ENCODE results near the gene OR12D3. TPM values are rescaled to one million over a fixed set of nuclear protein-coding genes. Genes with fewer than 3 reads are reported as not detected.
A peak's percentile ranks its signal among the peaks of the same experiment; 100 is the strongest.
"Not testable (repeated sequence)": the region's sequence is repeated elsewhere in the genome, so short reads cannot be mapped to it uniquely, and the experiment has no call there.

Gene OR12D3
- total and polyA plus RNA-seq, 2 donors from 2014 or later, result not detected

GRCh38 chr6:29354980-29355379 is 20.1 kb downstream of the OR12D3 start:
- Histone ChIP-seq H3K27me3 (ENCODE audit: control insufficient read depth, insufficient read depth, low read length) (no peaks in the 10 kb centered on the region), H3K36me3 (ENCODE audit: control insufficient read depth in 2 of 3, insufficient read depth in 3 of 3, low read length in 3 of 3) (no peaks in the 10 kb centered on the region), H3K4me1 (ENCODE audit: control insufficient read depth in 2 of 3, insufficient read depth in 2 of 3, low read depth in 1 of 3, low read length in 3 of 3) (no peaks in the 10 kb centered on the region), H3K27ac (ENCODE audit: low read depth in 2 of 2, low read length in 2 of 2) (no peak overlapping the region), H3K9me3 (ENCODE audit: control insufficient read depth in 2 of 3, insufficient read depth in 1 of 3, low read length in 3 of 3) (no peaks in the 10 kb centered on the region), H3K4me3 (ENCODE audit: low read length in 3 of 3) (no peak overlapping the region), H3K9ac (ENCODE audit: low read length in 3 of 3) (no peak overlapping the region)
- no peak for DNase-seq
- intact Hi-C loops (cut with DNase I), result no loop called here
- TF ChIP-seq, protein P1, sequence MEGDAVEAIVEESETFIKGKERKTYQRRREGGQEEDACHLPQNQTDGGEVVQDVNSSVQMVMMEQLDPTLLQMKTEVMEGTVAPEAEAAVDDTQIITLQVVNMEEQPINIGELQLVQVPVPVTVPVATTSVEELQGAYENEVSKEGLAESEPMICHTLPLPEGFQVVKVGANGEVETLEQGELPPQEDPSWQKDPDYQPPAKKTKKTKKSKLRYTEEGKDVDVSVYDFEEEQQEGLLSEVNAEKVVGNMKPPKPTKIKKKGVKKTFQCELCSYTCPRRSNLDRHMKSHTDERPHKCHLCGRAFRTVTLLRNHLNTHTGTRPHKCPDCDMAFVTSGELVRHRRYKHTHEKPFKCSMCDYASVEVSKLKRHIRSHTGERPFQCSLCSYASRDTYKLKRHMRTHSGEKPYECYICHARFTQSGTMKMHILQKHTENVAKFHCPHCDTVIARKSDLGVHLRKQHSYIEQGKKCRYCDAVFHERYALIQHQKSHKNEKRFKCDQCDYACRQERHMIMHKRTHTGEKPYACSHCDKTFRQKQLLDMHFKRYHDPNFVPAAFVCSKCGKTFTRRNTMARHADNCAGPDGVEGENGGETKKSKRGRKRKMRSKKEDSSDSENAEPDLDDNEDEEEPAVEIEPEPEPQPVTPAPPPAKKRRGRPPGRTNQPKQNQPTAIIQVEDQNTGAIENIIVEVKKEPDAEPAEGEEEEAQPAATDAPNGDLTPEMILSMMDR (IDR thresholded peaks at IDR 0.05; ENCODE audit: borderline replicate concordance, extremely low read depth, insufficient read depth), result no peak
- no peak for FAIRE-seq

DNA sequence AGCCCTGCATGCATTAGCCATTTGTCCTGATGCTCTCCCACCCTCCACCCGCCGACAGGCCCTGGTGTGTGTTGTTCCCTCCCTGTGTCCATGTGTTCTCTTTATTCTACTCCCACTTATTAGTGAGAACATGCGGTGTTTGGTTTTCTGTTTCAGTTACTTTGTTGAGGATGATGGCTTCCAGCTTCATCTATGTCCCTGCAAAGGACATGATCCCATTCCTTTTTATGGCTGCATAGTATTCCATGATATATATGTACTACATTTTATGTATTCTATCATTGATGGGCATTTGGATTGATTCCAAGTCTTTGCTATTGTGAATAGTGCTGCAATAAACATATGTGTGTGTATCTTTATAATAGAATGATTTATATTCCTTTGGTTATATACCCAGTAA is 25.7 kb downstream of the OR12D3 start:
- H3K27me3 ChIP-seq (ENCODE audit: control insufficient read depth, insufficient read depth, low read length); FAIRE-seq; H3K9me3 ChIP-seq (ENCODE audit: control insufficient read depth in 2 of 3, insufficient read depth in 1 of 3, low read length in 3 of 3); H3K4me1 ChIP-seq (ENCODE audit: control insufficient read depth in 2 of 3, insufficient read depth in 2 of 3, low read depth in 1 of 3, low read length in 3 of 3); H3K9ac ChIP-seq (ENCODE audit: low read length in 3 of 3); DNase-seq; intact Hi-C loops (cut with DNase I); H3K36me3 ChIP-seq (ENCODE audit: control insufficient read depth in 2 of 3, insufficient read depth in 3 of 3, low read length in 3 of 3); H3K27ac ChIP-seq (ENCODE audit: low read depth in 2 of 2, low read length in 2 of 2); H3K4me3 ChIP-seq (ENCODE audit: low read length in 3 of 3): not testable (repeated sequence)

- H3K9ac ChIP-seq (ENCODE audit: low read length in 3 of 3), result no peak overlapping the region
- TF ChIP-seq, protein P1 (IDR thresholded peaks at IDR 0.05; ENCODE audit: borderline replicate concordance, extremely low read depth, insufficient read depth), result no peak
- intact Hi-C loops (cut with DNase I), result no loop called here
- no peaks in the 10 kb centered on the region for H3K36me3 ChIP-seq (ENCODE audit: control insufficient read depth in 2 of 3, insufficient read depth in 3 of 3, low read length in 3 of 3)
- no peak overlapping the region for H3K4me3 ChIP-seq (ENCODE audit: low read length in 3 of 3)
- H3K27ac ChIP-seq (ENCODE audit: low read depth in 2 of 2, low read length in 2 of 2), result no peak overlapping the region
- DNase-seq (no peak), FAIRE-seq (peak; percentile 49)
- no peaks in the 10 kb centered on the region for H3K27me3 ChIP-seq (ENCODE audit: control insufficient read depth, insufficient read depth, low read length)
- no peaks in the 10 kb centered on the region for H3K4me1 ChIP-seq (ENCODE audit: control insufficient read depth in 2 of 3, insufficient read depth in 2 of 3, low read depth in 1 of 3, low read length in 3 of 3)
- H3K9me3 ChIP-seq (ENCODE audit: control insufficient read depth in 2 of 3, insufficient read depth in 1 of 3, low read length in 3 of 3), result no peaks in the 10 kb centered on the region
Measured at GRCh38 chr6:29345380-29345779, 29.7 kb downstream of the OR12D3 start.

- Histone ChIP-seq H3K4me1 (ENCODE audit: control insufficient read depth in 2 of 3, insufficient read depth in 2 of 3, low read depth in 1 of 3, low read length in 3 of 3) (no peaks in the 10 kb centered on the region), H3K27me3 (ENCODE audit: control insufficient read depth, insufficient read depth, low read length) (no peaks in the 10 kb centered on the region), H3K9ac (ENCODE audit: low read length in 3 of 3) (no peak overlapping the region), H3K4me3 (ENCODE audit: low read length in 3 of 3) (no peak overlapping the region), H3K36me3 (ENCODE audit: control insufficient read depth in 2 of 3, insufficient read depth in 3 of 3, low read length in 3 of 3) (no peaks in the 10 kb centered on the region), H3K27ac (ENCODE audit: low read depth in 2 of 2, low read length in 2 of 2) (no peak overlapping the region), H3K9me3 (ENCODE audit: control insufficient read depth in 2 of 3, insufficient read depth in 1 of 3, low read length in 3 of 3) (no peaks in the 10 kb centered on the region)
- TF ChIP-seq, protein P1 (IDR thresholded peaks at IDR 0.05; ENCODE audit: borderline replicate concordance, extremely low read depth, insufficient read depth), result no peak
- DNase-seq (no peak), FAIRE-seq (no peak)
- intact Hi-C loops (cut with DNase I), result no loop called here
Measured at GRCh38 chr6:29336269-29336668, 38.8 kb downstream of the OR12D3 start.
